Measurements from ENCODE around the gene CKAP2. TPM values are rescaled to one million over a fixed set of nuclear protein-coding genes. Genes with fewer than 3 reads are reported as not detected.

CKAP2 gene
- total RNA-seq, 5 donors from 2014 or later (not counting 1 experiment from before 2014, with no cell fraction given) = 9.0 to 38.7 (median 12.0) TPM

DNA sequence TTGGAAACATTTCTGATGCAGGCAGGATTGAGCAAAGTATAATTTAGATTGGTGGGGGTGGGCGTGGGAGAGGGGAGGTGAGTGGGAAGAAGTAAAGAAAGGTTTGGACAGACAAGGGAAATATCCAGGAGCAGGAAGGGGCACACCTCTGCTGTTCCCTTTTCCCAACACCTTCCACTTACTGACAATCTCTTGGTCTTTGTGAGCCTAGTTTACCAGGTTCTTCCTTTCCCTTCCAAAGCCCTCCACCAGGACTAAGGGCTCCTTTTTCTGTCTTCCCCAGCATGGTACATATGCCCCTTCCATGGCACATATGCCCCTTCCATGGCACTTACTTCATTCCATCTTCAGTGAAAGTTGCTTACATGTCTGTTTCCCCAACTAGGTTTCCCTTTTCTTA, 43.1 kb upstream of the CKAP2 start:
- no peaks in the 10 kb centered on the region for H3K4me1 ChIP-seq (ENCODE audit: control insufficient read depth in 1 of 2, extremely low read depth in 1 of 2, insufficient read depth in 2 of 2, low read length in 2 of 2)
- no peak overlapping the region for H3K27ac Mint-ChIP-seq
- no peaks in the 10 kb centered on the region for H3K27me3 Mint-ChIP-seq
- no peak overlapping the region for H3K4me3 Mint-ChIP-seq
- no peaks in the 10 kb centered on the region for H3K4me1 Mint-ChIP-seq
- H3K9me3 ChIP-seq = no peaks in the 10 kb centered on the region
- H3K9me3 Mint-ChIP-seq = no peaks in the 10 kb centered on the region
- peaks cover 32% of the 10 kb centered on the region for H3K36me3 Mint-ChIP-seq
- DNase-seq = no peak
- peaks cover 0 to 30% of the 10 kb centered on the region in 2 donors for H3K36me3 ChIP-seq (ENCODE audit: control insufficient read depth in 2 of 2, extremely low read depth in 1 of 2, insufficient read depth in 1 of 2, low read length in 1 of 2)
- WGBS (ENCODE audit: insufficient coverage) = no CpG with 5 or more reads among the region's 1 CpG
- no peaks in the 10 kb centered on the region for H3K27me3 ChIP-seq (replicated peaks in 1 of 2; ENCODE audit: control insufficient read depth in 2 of 2, extremely low read depth in 1 of 2, insufficient read depth in 2 of 2, low read length in 1 of 2)
- CTCF ChIA-PET = interaction anchor here in 1 of 2 donors (0.6 kb wide), 1 partner anchor 308 kb away, joined by 3 read pairs; no protein-coding TSS in a partner anchor
- POLR2A ChIA-PET = interaction anchor here in 1 of 2 donors (0.6 kb wide), 1 partner anchor 36 kb away, joined by 3 read pairs; no protein-coding TSS in a partner anchor
- no peak overlapping the region for H3K4me3 ChIP-seq (ENCODE audit: control insufficient read depth in 1 of 2, extremely low read depth in 1 of 2, low read length in 1 of 2)
- no peak for ATAC-seq (replicated peaks in 1 of 4)
- H3K27ac ChIP-seq (ENCODE audit: low read length) = no peak overlapping the region

DNA sequence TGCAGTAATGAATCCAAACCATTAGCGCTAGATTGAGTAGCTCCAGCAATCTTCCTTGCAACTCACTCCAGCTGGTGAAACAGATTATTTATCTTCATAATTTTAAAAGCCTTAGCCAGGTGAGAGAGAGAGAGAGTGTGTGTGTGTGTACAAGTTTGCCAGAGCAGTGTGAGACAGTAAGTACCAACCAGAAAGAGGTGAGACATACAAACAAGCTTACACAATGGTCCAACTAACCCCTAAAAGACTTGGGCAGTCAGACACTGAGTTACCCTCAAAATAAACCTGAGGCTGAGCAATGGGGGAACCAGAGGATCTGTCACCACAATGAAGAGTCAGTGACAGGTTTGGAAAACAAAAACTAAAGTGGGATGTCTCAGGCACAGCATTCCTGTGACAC, 41.2 kb upstream of the CKAP2 start:
- Histone ChIP-seq H3K27me3 (replicated peaks in 1 of 2; ENCODE audit: control insufficient read depth in 2 of 2, extremely low read depth in 1 of 2, insufficient read depth in 2 of 2, low read length in 1 of 2) (no peaks in the 10 kb centered on the region), H3K9me3 (no peaks in the 10 kb centered on the region), H3K4me3 (ENCODE audit: control insufficient read depth in 1 of 2, extremely low read depth in 1 of 2, low read length in 1 of 2) (no peak overlapping the region), H3K36me3 (ENCODE audit: control insufficient read depth in 2 of 2, extremely low read depth in 1 of 2, insufficient read depth in 1 of 2, low read length in 1 of 2) (peaks cover 3 to 40% of the 10 kb centered on the region in 2 donors), H3K27ac (ENCODE audit: low read length) (no peak overlapping the region), H3K4me1 (ENCODE audit: control insufficient read depth in 1 of 2, extremely low read depth in 1 of 2, insufficient read depth in 2 of 2, low read length in 2 of 2) (no peaks in the 10 kb centered on the region)
- no peaks in the 10 kb centered on the region for H3K27me3 Mint-ChIP-seq
- no CpG with 5 or more reads among the region's 1 CpG for WGBS (ENCODE audit: insufficient coverage)
- no peak overlapping the region for H3K27ac Mint-ChIP-seq
- ATAC-seq (replicated peaks in 1 of 4) (no peak), DNase-seq (no peak)
- H3K4me1 Mint-ChIP-seq = no peaks in the 10 kb centered on the region
- H3K4me3 Mint-ChIP-seq = no peak overlapping the region
- ChIA-PET POLR2A (no interaction called here), CTCF (no interaction called here)
- H3K9me3 Mint-ChIP-seq = no peaks in the 10 kb centered on the region
- peaks cover 37% of the 10 kb centered on the region for H3K36me3 Mint-ChIP-seq

DNA sequence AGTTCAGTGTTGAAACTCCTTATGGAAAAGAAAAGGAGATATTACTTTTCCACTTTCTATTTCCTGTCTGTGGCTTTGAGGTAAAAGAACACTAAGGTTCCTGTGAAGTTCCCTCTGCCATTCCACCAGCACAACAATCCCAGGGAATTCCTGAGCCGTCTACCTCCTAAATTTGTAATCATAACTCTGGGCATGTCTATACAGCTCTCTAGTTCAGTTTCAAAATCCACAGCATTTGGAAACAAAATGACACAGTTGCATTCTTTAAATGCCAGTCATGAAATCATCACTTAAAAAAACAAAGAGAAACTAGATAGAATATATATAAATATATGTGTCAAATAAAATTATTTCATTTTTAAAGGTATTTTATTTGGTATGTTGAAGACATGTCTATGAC, 40.3 kb upstream of the CKAP2 start:
- Histone ChIP-seq H3K36me3 (ENCODE audit: control insufficient read depth in 2 of 2, extremely low read depth in 1 of 2, insufficient read depth in 1 of 2, low read length in 1 of 2) (peaks cover 4 to 41% of the 10 kb centered on the region in 2 donors), H3K9me3 (no peaks in the 10 kb centered on the region), H3K27me3 (replicated peaks in 1 of 2; ENCODE audit: control insufficient read depth in 2 of 2, extremely low read depth in 1 of 2, insufficient read depth in 2 of 2, low read length in 1 of 2) (no peaks in the 10 kb centered on the region), H3K27ac (ENCODE audit: low read length) (no peak overlapping the region), H3K4me1 (ENCODE audit: control insufficient read depth in 1 of 2, extremely low read depth in 1 of 2, insufficient read depth in 2 of 2, low read length in 2 of 2) (no peaks in the 10 kb centered on the region), H3K4me3 (ENCODE audit: control insufficient read depth in 1 of 2, extremely low read depth in 1 of 2, low read length in 1 of 2) (no peak overlapping the region)
- WGBS (ENCODE audit: insufficient coverage) = 80% methylated on average over 1 of the region's 1 CpG
- CTCF ChIA-PET = interaction anchor here in 1 of 2 donors (0.6 kb wide), 1 partner anchor 429 kb away, joined by 3 read pairs; no protein-coding TSS in a partner anchor
- Mint-ChIP-seq H3K27ac (no peak overlapping the region), H3K4me3 (no peak overlapping the region), H3K36me3 (peaks cover 42% of the 10 kb centered on the region), H3K27me3 (no peaks in the 10 kb centered on the region), H3K4me1 (peaks cover 0 to 5% (median 0%) of the 10 kb centered on the region in 3 donors), H3K9me3 (no peaks in the 10 kb centered on the region)
- DNase-seq (no peak), ATAC-seq (replicated peaks in 1 of 4) (no peak)
- POLR2A ChIA-PET = no interaction called here

DNA sequence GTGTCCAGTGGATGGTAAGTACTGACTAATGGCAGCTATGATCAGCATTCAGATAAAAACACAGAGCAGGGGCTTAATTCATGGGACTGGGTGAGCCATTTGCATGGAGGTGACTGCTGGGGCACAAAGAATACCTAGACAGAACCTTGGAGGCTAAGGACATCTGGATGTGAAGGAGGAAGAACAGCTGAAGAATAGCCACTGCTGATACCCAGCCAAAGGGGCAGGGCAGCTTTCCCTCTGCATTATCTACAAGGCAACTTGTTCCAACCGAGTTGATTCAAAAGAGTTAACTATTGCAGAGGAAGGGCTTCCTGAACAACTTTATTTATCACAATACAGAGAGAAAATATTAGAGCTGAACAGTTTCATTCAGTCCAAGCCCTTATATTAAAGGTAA, 36.2 kb upstream of the CKAP2 start:
- ATAC-seq (replicated peaks in 1 of 4) = no peak
- Histone ChIP-seq H3K36me3 (ENCODE audit: control insufficient read depth in 2 of 2, extremely low read depth in 1 of 2, insufficient read depth in 1 of 2, low read length in 1 of 2) (peaks cover 4 to 53% of the 10 kb centered on the region in 2 donors), H3K9me3 (no peaks in the 10 kb centered on the region), H3K4me1 (ENCODE audit: control insufficient read depth in 1 of 2, extremely low read depth in 1 of 2, insufficient read depth in 2 of 2, low read length in 2 of 2) (no peaks in the 10 kb centered on the region), H3K27ac (ENCODE audit: low read length) (no peak overlapping the region), H3K4me3 (ENCODE audit: control insufficient read depth in 1 of 2, extremely low read depth in 1 of 2, low read length in 1 of 2) (no peak overlapping the region), H3K27me3 (replicated peaks in 1 of 2; ENCODE audit: control insufficient read depth in 2 of 2, extremely low read depth in 1 of 2, insufficient read depth in 2 of 2, low read length in 1 of 2) (no peaks in the 10 kb centered on the region)
- Mint-ChIP-seq H3K27me3 (no peaks in the 10 kb centered on the region), H3K4me3 (no peak overlapping the region), H3K4me1 (peaks cover 0 to 5% (median 0%) of the 10 kb centered on the region in 3 donors), H3K36me3 (peaks cover 52% of the 10 kb centered on the region), H3K9me3 (no peaks in the 10 kb centered on the region), H3K27ac (no peak overlapping the region)
- POLR2A ChIA-PET = no interaction called here
- CTCF ChIA-PET = interaction anchor here in 1 of 2 donors (1.6 kb wide), 1 partner anchor 32 kb away, joined by 3 read pairs; the partner anchor contains the start of gene VPS36
- no peak for DNase-seq
- WGBS (ENCODE audit: insufficient coverage) = no CpG with 5 or more reads among the region's 1 CpG

DNA sequence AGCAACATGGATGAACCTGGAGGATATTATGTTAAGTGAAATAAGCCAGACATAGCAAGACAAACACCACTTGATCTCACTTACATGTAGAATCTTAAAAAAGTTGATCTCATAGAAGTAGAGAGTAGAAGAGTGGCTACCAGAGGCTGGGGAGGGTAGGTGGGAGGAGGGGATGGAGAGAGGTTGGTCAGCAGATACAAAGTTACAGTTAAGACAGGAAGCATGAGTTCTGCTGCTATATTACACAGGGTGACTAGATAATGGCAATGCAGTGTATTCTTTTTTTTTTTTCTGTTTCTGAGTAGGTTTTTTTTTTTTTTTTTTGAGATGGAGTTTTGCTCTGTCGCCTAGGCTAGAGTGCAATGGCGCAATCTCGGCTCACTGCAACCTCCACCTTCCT, 34.1 kb upstream of the CKAP2 start:
- peaks cover 0 to 5% (median 0%) of the 10 kb centered on the region in 3 donors for H3K4me1 Mint-ChIP-seq
- ATAC-seq (replicated peaks in 1 of 4) (no peak), DNase-seq (no peak)
- no peak overlapping the region for H3K4me3 Mint-ChIP-seq
- CTCF ChIA-PET = no interaction called here
- Histone ChIP-seq H3K9me3 (no peaks in the 10 kb centered on the region), H3K27ac (ENCODE audit: low read length) (no peak overlapping the region), H3K4me1 (ENCODE audit: control insufficient read depth in 1 of 2, extremely low read depth in 1 of 2, insufficient read depth in 2 of 2, low read length in 2 of 2) (no peaks in the 10 kb centered on the region), H3K36me3 (ENCODE audit: control insufficient read depth in 2 of 2, extremely low read depth in 1 of 2, insufficient read depth in 1 of 2, low read length in 1 of 2) (peaks cover 4 to 47% of the 10 kb centered on the region in 2 donors), H3K27me3 (replicated peaks in 1 of 2; ENCODE audit: control insufficient read depth in 2 of 2, extremely low read depth in 1 of 2, insufficient read depth in 2 of 2, low read length in 1 of 2) (no peaks in the 10 kb centered on the region), H3K4me3 (ENCODE audit: control insufficient read depth in 1 of 2, extremely low read depth in 1 of 2, low read length in 1 of 2) (no peak overlapping the region)
- peaks cover 52% of the 10 kb centered on the region for H3K36me3 Mint-ChIP-seq
- no peaks in the 10 kb centered on the region for H3K27me3 Mint-ChIP-seq
- no peak overlapping the region for H3K27ac Mint-ChIP-seq
- H3K9me3 Mint-ChIP-seq = no peaks in the 10 kb centered on the region
- POLR2A ChIA-PET = interaction anchor here in 1 of 2 donors (0.7 kb wide), 1 partner anchor 38 kb away, joined by 13 read pairs; no protein-coding TSS in a partner anchor
- WGBS (ENCODE audit: insufficient coverage) = no CpG with 5 or more reads among the region's 3 CpGs

DNA sequence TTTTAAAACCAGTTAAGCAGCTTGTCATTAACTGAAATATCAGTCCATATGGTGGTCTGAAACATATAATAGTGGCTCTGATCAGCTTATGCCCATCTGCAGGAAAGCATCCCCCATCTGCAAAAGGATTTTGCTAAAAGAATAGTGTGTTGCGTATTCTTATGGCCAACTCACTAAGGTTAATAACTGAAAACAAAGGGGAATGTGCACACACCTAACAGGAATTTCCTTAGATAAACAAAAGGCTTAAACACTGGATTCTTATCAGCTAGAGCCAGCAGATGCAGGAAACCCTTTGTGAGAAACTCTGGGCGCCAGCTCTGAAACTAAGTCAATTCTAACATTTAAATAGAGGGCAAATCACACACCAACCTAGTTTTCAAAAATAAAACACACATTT, 27.0 kb upstream of the CKAP2 start:
- Histone ChIP-seq H3K36me3 (ENCODE audit: control insufficient read depth in 2 of 2, extremely low read depth in 1 of 2, insufficient read depth in 1 of 2, low read length in 1 of 2) (peaks cover 0 to 34% of the 10 kb centered on the region in 2 donors), H3K27me3 (replicated peaks in 1 of 2; ENCODE audit: control insufficient read depth in 2 of 2, extremely low read depth in 1 of 2, insufficient read depth in 2 of 2, low read length in 1 of 2) (no peaks in the 10 kb centered on the region), H3K9me3 (no peaks in the 10 kb centered on the region), H3K4me3 (ENCODE audit: control insufficient read depth in 1 of 2, extremely low read depth in 1 of 2, low read length in 1 of 2) (no peak overlapping the region), H3K4me1 (ENCODE audit: control insufficient read depth in 1 of 2, extremely low read depth in 1 of 2, insufficient read depth in 2 of 2, low read length in 2 of 2) (no peaks in the 10 kb centered on the region), H3K27ac (ENCODE audit: low read length) (no peak overlapping the region)
- no peaks in the 10 kb centered on the region for H3K9me3 Mint-ChIP-seq
- ATAC-seq (replicated peaks in 1 of 4) (no peak), DNase-seq (no peak)
- H3K27ac Mint-ChIP-seq = no peak overlapping the region
- H3K36me3 Mint-ChIP-seq = peaks cover 54% of the 10 kb centered on the region
- no peaks in the 10 kb centered on the region for H3K27me3 Mint-ChIP-seq
- CTCF ChIA-PET = no interaction called here
- WGBS (ENCODE audit: insufficient coverage) = 100% methylated on average over 1 of the region's 2 CpGs
- H3K4me3 Mint-ChIP-seq = no peak overlapping the region
- POLR2A ChIA-PET = interaction anchor here (0.6 to 0.7 kb wide), 2 partner anchors 281 to 1367 kb away, joined by 3 read pairs; no protein-coding TSS in a partner anchor
- no peaks in the 10 kb centered on the region for H3K4me1 Mint-ChIP-seq

Measured in T-cell (primary cell).